Breast epithelium (tissue), 4 donors: ENCODE measurements around the gene SNAP47. TPM values are rescaled to one million over a fixed set of nuclear protein-coding genes. Genes with fewer than 3 reads are reported as not detected.

Source experiments
- DNase-seq, 2 donors: peaks; one replicate each; pipeline ENCODE4 v3.0.0-alpha.2; 2019; ENCODE audit warnings: low spot score in 2 of 2
- H3K27ac ChIP-seq, 2 donors: fragments of 200-600 bp; sonication (generic) in 1 of 2; one replicate each; pipeline ENCODE4 v1.5.1; 2016 to 2019; ENCODE audit warnings: mild to moderate bottlenecking in 1 of 2
- H3K27me3 ChIP-seq, 2 donors: fragments of 200-600 bp; sonication (generic) in 1 of 2; one replicate each; pipeline versions ENCODE4 v1.5.1 to v1.6.0; 2017 to 2019; ENCODE audit warnings: control low read depth in 1 of 2, mild to moderate bottlenecking in 1 of 2
- H3K36me3 ChIP-seq: fragments of 200-600 bp; one replicate; pipeline ENCODE4 v1.5.1; 2019
- H3K4me1 ChIP-seq, 2 donors: fragments of 200-600 bp; sonication (generic); one replicate each; pipeline ENCODE4 v1.5.1; 2016 to 2019; ENCODE audit warnings: control low read depth in 1 of 2
- H3K4me3 ChIP-seq, 3 donors: fragments of 200-600 bp; sonication (generic); 1 replicate in 2 of 3; 2 replicates in 1 of 3; pipeline ENCODE4 v1.5.1; 2016 to 2019; ENCODE audit warnings: mild to moderate bottlenecking in 3 of 3, moderate library complexity in 2 of 3
- H3K9me3 ChIP-seq, 2 donors: fragments of 200-600 bp; sonication (generic) in 1 of 2; one replicate each; pipeline ENCODE4 v1.5.1; 2016 to 2019; ENCODE audit warnings: control low read depth in 1 of 2
- CTCF ChIP-seq, 3 donors: fragments of 450-650 bp; IDR thresholded peaks; one replicate each; pipeline ENCODE4 v1.5.1; 2016 to 2017; ENCODE audit warnings: antibody characterized with exemption in 3 of 3, mild to moderate bottlenecking in 3 of 3, moderate library complexity in 3 of 3
- POLR2A ChIP-seq: fragments of 450-650 bp; IDR thresholded peaks from one replicate; pipeline ENCODE4 v1.6.1; 2016; ENCODE audit warnings: antibody characterized with exemption, mild to moderate bottlenecking, moderate library complexity
- POLR2AphosphoS5 ChIP-seq, 3 donors: sonication (generic); formaldehyde crosslinking; IDR thresholded peaks; one replicate each; pipeline ENCODE4 v1.6.1; 2017; ENCODE audit warnings: antibody characterized with exemption in 3 of 3
- intact Hi-C: fragments of 100-400 bp; cut with DNase I; formaldehyde crosslinking; loops from one replicate; pipeline ENCODE4 v1.15.1; 2023; ENCODE audit warnings: low total_unique reads
- total RNA-seq, 3 donors: library from RNA; depleted of rRNA; stranded (reverse); fragments of >200 nt; gene quantifications; one replicate each; pipeline ENCODE4 v1.1.0, GENCODE V29; 2016

SNAP47 gene
- total RNA-seq, 3 donors from 2014 or later, result 28.3 to 60.3 (median 52.1) TPM

GRCh38 chr1:227786673-227787512, 51.7 kb downstream of the SNAP47 start:
- Histone ChIP-seq H3K27me3 (no peaks in the 10 kb centered on the region), H3K9me3 (no peaks in the 10 kb centered on the region), H3K4me1 (peaks cover 0 to 11% of the 10 kb centered on the region in 2 donors), H3K27ac (peak overlapping the region; percentile 75 to 78), H3K36me3 (no peaks in the 10 kb centered on the region), H3K4me3 (peak overlapping the region; percentile 55 to 81 (median 74))
- DNase-seq, result peak in 1 of 2 donors; percentile 17
- intact Hi-C loops, result no loop called here
- TF ChIP-seq POLR2A (no peak), CTCF (IDR thresholded peaks at IDR 0.05) (no peak), POLR2AphosphoS5 (IDR thresholded peaks at IDR 0.05) (no peak)

GRCh38 chr1:227787513-227788270, 52.5 kb downstream of the SNAP47 start:
- peak; percentile 86 to 94 for DNase-seq
- Histone ChIP-seq H3K4me1 (peaks cover 0 to 11% of the 10 kb centered on the region in 2 donors), H3K27me3 (no peaks in the 10 kb centered on the region), H3K27ac (peak overlapping the region; percentile 75 to 78), H3K36me3 (no peaks in the 10 kb centered on the region), H3K9me3 (no peaks in the 10 kb centered on the region), H3K4me3 (peak overlapping the region; percentile 55 to 81 (median 74))
- intact Hi-C loops, result no loop called here
- TF ChIP-seq POLR2A (no peak), POLR2AphosphoS5 (IDR thresholded peaks at IDR 0.05) (peak in 2 of 3 donors; percentile 20 to 55), CTCF (IDR thresholded peaks at IDR 0.05) (no peak)

GRCh38 chr1:227788271-227789083, 53.2 kb downstream of the SNAP47 start:
- Histone ChIP-seq H3K36me3 (no peaks in the 10 kb centered on the region), H3K27me3 (no peaks in the 10 kb centered on the region), H3K4me1 (peaks cover 0 to 11% of the 10 kb centered on the region in 2 donors), H3K9me3 (no peaks in the 10 kb centered on the region), H3K27ac (peak overlapping the region; percentile 75 to 78), H3K4me3 (peak overlapping the region; percentile 55 to 81 (median 74))
- intact Hi-C loops, result no loop called here
- TF ChIP-seq POLR2AphosphoS5 (IDR thresholded peaks at IDR 0.05), result peak in 2 of 3 donors; percentile 16 to 28
- no peak for TF ChIP-seq CTCF (IDR thresholded peaks at IDR 0.05)
- no peak for TF ChIP-seq POLR2A
- peak in 1 of 2 donors; percentile 74 for DNase-seq

- intact Hi-C loops, result no loop called here
- H3K27ac ChIP-seq, result peak overlapping the region; percentile 75 to 78
- TF ChIP-seq CTCF (IDR thresholded peaks at IDR 0.05) (no peak), POLR2A (no peak)
- H3K4me3 ChIP-seq, result peak overlapping the region; percentile 55 to 81 (median 74)
- H3K4me1 ChIP-seq, result peaks cover 7 to 15% of the 10 kb centered on the region in 2 donors
- H3K9me3 ChIP-seq, result no peaks in the 10 kb centered on the region
- no peaks in the 10 kb centered on the region for H3K36me3 ChIP-seq
- H3K27me3 ChIP-seq, result no peaks in the 10 kb centered on the region
- DNase-seq, result peak in 1 of 2 donors; percentile 17
Measured at GRCh38 chr1:227789084-227790033, 54.1 kb downstream of the SNAP47 start.
